ENCODE data around the gene TMEM88. TPM values are rescaled to one million over a fixed set of nuclear protein-coding genes. Genes with fewer than 3 reads are reported as not detected.
A peak's percentile ranks its signal among the peaks of the same experiment; 100 is the strongest.

The TMEM88 gene
- total RNA-seq, 2 experiments from 2014 or later, result 0.78 to 1.5 TPM

DNA sequence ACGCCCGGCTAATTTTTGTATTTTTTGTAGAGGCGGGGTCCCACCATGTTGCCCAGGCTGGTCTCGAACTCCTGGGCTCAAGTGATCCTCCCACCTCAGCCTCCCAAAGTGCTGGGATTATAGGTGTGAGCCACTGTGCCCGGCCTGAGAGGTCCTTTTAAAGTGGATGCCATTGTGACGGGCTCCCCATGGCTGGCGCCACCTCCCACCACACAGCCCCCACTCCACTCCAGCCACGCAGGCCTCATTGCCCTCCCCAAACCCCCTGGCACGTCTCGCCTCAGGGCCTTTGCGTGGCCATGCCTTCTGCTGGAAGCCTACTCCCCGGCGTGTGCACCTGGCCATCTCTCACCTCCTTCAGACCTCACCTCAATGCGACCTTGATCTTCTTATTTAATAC lies 32.7 kb upstream of the TMEM88 start:
- no peaks in the 10 kb centered on the region for H3K36me3 Mint-ChIP-seq (ENCODE audit: low read depth)
- no peaks in the 10 kb centered on the region for H3K4me1 Mint-ChIP-seq
- DNase-seq, result no peak
- ChIA-PET CTCF (interaction anchor here (0.6 to 1.7 kb wide), 4 partner anchors 10 to 169 kb away, joined by 4 to 6 read pairs (median 5); no protein-coding TSS in a partner anchor), POLR2A (interaction anchor here (1.7 kb wide), 1 partner anchor 29 kb away, joined by 5 read pairs; no protein-coding TSS in a partner anchor)
- H3K27me3 Mint-ChIP-seq, result peaks cover 16% of the 10 kb centered on the region
- no peak overlapping the region for H3K4me3 Mint-ChIP-seq
- no peaks in the 10 kb centered on the region for H3K9me3 Mint-ChIP-seq
- H3K27ac Mint-ChIP-seq, result no peak overlapping the region

DNA sequence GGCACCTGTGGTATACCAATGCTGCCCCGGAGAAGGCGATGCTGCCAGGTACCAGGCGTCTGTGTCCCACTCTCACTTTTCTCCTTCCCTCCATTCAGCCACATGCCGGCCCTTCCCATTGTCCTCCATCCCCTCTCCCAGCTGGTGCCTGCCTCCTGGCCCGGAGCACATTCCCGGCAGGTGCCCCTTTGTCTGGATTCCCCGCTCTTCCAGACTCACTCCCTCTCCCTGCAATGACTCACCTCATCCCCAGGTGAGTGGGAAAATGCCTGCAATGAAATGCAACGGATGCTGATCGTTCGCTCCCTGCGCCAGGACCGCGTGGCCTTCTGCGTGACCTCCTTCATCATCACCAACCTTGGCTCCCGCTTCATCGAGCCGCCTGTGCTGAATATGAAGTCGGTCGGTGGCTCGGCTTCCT lies 31.3 kb upstream of the TMEM88 start:
- no peak for DNase-seq
- CTCF ChIA-PET, result interaction anchor here (0.6 to 1.7 kb wide), 4 partner anchors 9 to 1764 kb away, joined by 3 to 5 read pairs (median 4); no protein-coding TSS in a partner anchor
- Mint-ChIP-seq H3K4me3 (no peak overlapping the region), H3K27me3 (peaks cover 25% of the 10 kb centered on the region), H3K27ac (no peak overlapping the region), H3K9me3 (no peaks in the 10 kb centered on the region), H3K4me1 (no peaks in the 10 kb centered on the region), H3K36me3 (ENCODE audit: low read depth) (no peaks in the 10 kb centered on the region)
- POLR2A ChIA-PET, result no interaction called here

DNA sequence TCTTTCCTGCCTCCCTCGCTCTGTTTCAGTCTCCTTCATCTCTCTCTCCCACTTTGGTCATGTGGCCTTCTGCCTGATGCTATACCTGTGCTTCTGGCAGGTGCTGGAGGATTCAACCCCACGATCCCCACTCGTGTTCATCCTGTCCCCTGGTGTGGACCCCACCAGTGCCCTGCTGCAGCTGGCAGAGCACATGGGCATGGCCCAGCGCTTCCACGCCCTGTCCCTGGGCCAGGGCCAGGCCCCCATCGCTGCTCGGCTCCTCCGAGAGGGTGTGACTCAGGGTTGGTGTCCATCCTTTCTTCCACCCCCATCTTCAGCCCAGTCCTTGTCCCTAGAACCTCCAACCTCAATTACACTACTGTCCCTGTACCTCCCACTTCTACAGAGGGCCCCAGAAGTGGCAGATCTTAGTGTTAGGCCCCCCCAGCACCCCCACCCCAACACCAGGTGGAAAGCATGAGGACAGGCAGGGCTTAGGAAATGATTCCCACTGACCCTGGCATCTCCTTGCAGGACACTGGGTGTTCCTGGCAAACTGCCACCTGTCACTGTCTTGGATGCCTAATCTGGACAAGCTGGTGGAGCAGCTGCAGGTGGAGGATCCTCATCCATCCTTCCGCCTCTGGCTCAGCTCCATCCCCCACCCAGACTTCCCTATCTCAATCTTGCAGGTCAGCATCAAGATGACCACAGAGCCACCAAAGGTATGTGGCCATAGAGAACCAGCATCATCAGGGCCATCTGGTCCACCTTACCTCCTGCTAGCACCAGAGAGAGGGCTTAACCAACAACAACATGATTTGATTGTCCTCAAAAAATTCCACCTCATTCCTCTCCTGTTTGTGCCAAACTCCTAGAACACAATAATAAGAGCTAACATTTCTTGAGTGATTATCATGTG lies 30.6 kb upstream of the TMEM88 start:
- Mint-ChIP-seq H3K27ac (no peak overlapping the region), H3K4me1 (no peaks in the 10 kb centered on the region), H3K4me3 (no peak overlapping the region), H3K9me3 (no peaks in the 10 kb centered on the region), H3K36me3 (ENCODE audit: low read depth) (no peaks in the 10 kb centered on the region), H3K27me3 (peaks cover 27% of the 10 kb centered on the region)
- ChIA-PET CTCF (interaction anchor here (0.7 to 2.6 kb wide), 14 partner anchors 8 to 459 kb away, joined by 3 to 21 read pairs (median 4); partner anchors contain the start of genes KDM6B and NAA38), POLR2A (interaction anchor here (1.2 to 1.5 kb wide), 3 partner anchors 10 to 166 kb away, joined by 3 to 7 read pairs (median 3); partner anchors contain the start of gene KDM6B)
- no peak for DNase-seq

DNA sequence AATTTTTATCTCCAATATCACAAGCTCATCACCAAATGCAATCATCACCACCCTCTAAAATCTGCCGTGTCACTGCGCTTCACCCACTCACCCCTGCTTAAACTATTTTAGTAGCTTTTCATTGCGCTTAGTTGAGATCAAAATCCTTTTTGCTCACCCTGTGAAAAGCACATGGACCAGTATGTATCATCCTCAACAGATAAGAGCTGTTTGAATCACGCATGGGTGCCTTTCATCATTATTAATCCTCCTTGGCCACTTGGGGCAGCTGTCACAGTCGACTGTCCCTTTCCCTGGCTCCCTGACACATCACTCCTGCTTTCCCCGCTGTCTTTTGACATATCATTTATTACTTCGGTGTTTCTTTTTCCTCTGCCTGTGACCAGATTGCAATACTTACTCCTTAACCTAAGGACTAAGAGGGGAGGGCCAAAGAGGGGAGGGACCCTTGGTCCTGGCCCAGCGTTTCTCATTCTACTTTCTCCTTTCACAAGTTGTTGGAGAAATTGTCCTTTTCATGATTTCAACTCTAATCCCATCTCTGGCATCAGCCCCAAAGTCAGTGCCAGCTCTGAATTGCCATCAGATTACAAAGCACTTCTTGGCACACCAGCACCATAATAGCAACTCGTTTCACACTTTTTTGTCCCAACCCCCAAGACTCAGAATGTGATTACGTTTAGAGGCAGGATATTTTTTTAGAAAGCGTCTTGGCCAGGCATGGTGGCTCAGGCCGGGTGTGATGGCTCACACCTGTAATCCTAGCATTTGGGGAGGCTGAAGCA lies 29.5 kb upstream of the TMEM88 start:
- Mint-ChIP-seq H3K4me1 (no peaks in the 10 kb centered on the region), H3K4me3 (no peak overlapping the region), H3K36me3 (ENCODE audit: low read depth) (no peaks in the 10 kb centered on the region), H3K27me3 (peaks cover 30% of the 10 kb centered on the region), H3K27ac (no peak overlapping the region), H3K9me3 (no peaks in the 10 kb centered on the region)
- DNase-seq, result no peak
- POLR2A ChIA-PET, result interaction anchor here (0.9 to 1.5 kb wide), 5 partner anchors 9 to 165 kb away, joined by 3 to 7 read pairs (median 3); partner anchors contain the start of genes KDM6B and NAA38
- CTCF ChIA-PET, result interaction anchor here (0.6 to 2.6 kb wide), 14 partner anchors 9 to 458 kb away, joined by 3 to 21 read pairs (median 4); partner anchors contain the start of genes KDM6B and NAA38

DNA sequence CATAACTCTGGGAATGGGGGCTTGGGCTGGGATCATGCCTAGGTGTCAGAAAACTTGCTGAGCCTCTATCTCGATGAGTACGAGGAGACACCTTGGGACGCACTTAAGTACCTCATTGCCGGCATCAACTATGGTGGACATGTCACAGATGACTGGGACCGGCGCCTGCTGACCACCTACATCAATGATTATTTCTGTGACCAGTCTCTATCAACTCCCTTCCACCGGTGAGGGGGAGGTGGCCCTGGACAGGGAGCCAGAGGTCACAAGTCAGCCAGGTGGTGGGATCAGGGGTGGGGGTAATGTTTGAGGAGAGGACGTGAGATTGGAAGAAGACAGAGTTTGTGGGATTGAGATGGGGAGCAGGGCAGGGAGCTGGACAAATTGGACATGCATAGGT lies 24.2 kb upstream of the TMEM88 start:
- Mint-ChIP-seq H3K36me3 (ENCODE audit: low read depth) (no peaks in the 10 kb centered on the region), H3K4me1 (peaks cover 13% of the 10 kb centered on the region), H3K4me3 (no peak overlapping the region), H3K27ac (no peak overlapping the region), H3K27me3 (peaks cover 41% of the 10 kb centered on the region), H3K9me3 (no peaks in the 10 kb centered on the region)
- CTCF ChIA-PET, result interaction anchor here (1.0 to 1.7 kb wide), 2 partner anchors 14 to 160 kb away, joined by 3 to 5 read pairs; no protein-coding TSS in a partner anchor
- no peak for DNase-seq
- POLR2A ChIA-PET, result no interaction called here

DNA sequence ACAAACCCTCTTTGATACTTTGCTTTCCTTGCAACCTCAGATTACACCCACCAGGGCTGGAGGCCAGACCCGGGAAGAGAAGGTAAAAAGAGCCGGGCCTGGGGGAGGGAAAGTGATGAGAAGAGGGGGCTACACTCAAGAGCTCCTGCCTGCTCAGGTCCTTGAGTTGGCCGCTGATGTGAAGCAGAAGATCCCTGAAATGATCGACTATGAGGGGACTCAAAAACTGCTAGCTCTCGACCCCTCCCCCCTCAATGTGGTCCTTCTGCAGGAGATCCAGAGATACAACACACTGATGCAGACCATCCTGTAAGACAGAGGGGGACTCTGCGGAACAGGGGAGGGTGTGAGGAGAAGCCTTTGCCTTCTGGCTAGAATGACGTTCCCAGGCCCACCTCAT lies 23.6 kb upstream of the TMEM88 start:
- Mint-ChIP-seq H3K9me3 (no peaks in the 10 kb centered on the region), H3K27me3 (peaks cover 40% of the 10 kb centered on the region), H3K27ac (no peak overlapping the region), H3K36me3 (ENCODE audit: low read depth) (no peaks in the 10 kb centered on the region), H3K4me3 (no peak overlapping the region), H3K4me1 (peaks cover 17% of the 10 kb centered on the region)
- no peak for DNase-seq
- POLR2A ChIA-PET, result no interaction called here
- CTCF ChIA-PET, result interaction anchor here (1.0 to 1.7 kb wide), 2 partner anchors 14 to 159 kb away, joined by 3 to 5 read pairs; no protein-coding TSS in a partner anchor

DNA sequence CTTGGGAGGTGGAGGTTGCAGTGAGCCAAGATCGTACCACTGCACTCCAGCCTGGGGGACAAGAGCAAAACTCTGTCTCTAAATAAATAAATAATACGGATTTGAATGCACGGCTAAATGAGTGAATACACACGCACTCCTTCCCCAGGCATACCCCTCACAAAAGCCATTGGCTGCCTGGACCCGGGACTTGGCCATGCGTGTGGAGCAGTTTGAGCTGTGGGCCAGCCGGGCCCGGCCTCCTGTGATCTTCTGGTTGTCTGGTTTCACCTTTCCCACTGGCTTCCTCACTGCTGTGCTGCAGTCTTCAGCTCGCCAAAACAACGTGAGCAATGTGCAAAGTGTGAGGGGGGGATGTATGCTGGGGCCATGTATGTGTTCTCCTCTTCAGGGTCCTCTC lies 22.4 kb upstream of the TMEM88 start:
- Mint-ChIP-seq H3K4me3 (no peak overlapping the region), H3K27me3 (peaks cover 32% of the 10 kb centered on the region), H3K4me1 (peaks cover 29% of the 10 kb centered on the region), H3K9me3 (no peaks in the 10 kb centered on the region), H3K36me3 (ENCODE audit: low read depth) (no peaks in the 10 kb centered on the region), H3K27ac (no peak overlapping the region)
- ChIA-PET CTCF (interaction anchor here (0.7 to 4.4 kb wide), 4 partner anchors 7 to 89 kb away, joined by 5 to 34 read pairs (median 14); no protein-coding TSS in a partner anchor), POLR2A (interaction anchor here (1.8 to 3.7 kb wide), 2 partner anchors 21 to 24 kb away, joined by 5 to 26 read pairs; partner anchors contain the start of genes CYB5D1, NAA38 and TMEM88)
- DNase-seq, result no peak

DNA sequence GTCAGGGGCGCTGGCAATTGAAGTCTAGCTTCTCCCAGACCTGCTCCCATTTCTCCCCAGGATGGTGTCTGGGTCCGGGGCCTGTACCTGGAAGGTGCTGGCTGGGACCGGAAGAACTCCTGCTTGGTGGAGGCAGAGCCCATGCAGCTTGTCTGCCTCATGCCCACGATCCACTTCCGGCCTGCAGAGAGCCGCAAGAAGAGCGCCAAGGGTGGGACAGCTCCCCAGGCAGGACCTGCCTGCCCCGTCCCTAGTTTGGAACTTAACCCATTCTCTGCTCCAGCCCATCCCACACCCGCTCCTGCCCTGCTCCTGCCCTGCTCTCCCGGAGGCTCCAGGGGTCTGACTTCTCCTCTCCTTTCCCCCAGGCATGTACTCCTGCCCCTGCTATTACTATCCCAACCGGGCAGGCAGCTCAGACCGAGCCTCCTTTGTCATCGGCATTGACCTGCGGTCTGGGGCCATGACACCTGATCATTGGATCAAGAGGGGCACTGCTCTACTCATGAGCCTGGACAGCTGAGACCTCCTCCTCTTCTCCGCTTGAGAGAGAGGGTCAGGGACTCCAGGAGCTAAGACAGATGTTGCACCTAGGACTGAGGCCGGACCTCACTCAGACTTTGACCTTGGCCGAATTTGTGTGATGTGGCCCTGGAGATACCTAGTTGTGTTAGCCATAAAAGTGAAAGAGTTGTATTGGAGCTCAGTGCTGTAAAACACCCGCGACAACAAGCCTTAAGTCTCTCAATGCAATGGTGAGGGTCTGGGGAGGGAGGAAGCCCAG lies 21.7 kb upstream of the TMEM88 start:
- H3K4me1 Mint-ChIP-seq, result peaks cover 33% of the 10 kb centered on the region
- H3K27ac Mint-ChIP-seq, result no peak overlapping the region
- peak overlapping the region; percentile 85 for H3K4me3 Mint-ChIP-seq
- ChIA-PET POLR2A (interaction anchor here (0.5 to 6.4 kb wide), 8 partner anchors 8 to 249 kb away, joined by 3 to 30 read pairs (median 5); partner anchors contain the start of genes CYB5D1, MPDU1, NAA38 and TMEM88), CTCF (interaction anchor here (0.7 to 4.4 kb wide), 8 partner anchors 8 to 169 kb away, joined by 3 to 34 read pairs (median 6); partner anchors contain the start of genes GUCY2D and NAA38)
- no peak for DNase-seq
- H3K27me3 Mint-ChIP-seq, result peaks cover 26% of the 10 kb centered on the region
- no peaks in the 10 kb centered on the region for H3K9me3 Mint-ChIP-seq
- no peaks in the 10 kb centered on the region for H3K36me3 Mint-ChIP-seq (ENCODE audit: low read depth)

DNA sequence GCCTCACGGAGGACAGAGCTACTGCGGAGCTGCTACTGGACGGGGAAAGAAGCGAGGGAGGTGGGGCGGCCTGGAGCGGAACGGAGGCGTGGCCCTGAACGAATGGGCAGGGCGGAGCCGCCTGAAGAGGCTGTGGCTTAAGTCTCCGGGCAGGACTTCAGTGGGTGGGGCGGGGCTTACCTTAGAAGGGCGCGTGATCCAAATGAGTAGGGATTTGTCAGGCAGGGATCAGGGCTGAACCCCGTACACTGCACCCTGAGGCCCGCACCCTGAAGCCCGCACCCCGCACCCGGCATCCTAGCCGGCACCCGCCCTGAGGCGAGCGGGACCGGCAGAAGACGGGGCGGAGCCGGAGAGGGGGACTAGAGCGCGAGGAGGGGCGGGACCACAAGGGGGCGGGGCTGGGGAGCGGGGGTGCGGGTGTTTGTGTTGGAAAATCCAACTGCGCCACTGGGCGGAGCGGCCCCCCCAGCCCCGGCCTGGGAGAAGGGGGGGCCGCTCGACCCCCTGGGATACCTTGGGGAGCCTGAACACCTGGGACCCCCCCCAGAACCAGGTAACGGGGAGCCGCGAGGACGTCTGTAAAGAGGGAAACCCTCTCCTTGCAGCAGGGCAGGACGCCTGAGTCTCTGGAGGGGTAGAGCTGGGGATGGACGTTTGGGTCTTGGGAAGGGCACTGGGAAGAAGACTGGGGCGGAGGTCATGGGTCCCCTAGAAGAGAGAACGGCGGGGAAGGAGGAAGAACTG lies 20.9 kb upstream of the TMEM88 start, which contains the start of gene KDM6B:
Gene KDM6B, plus strand, starts transcription at position 423 of the 747 bp plus-strand sequence. CDS start 11,338 bp downstream, outside the sequence.
- peak; percentile 90 for DNase-seq
- peaks cover 26% of the 10 kb centered on the region for H3K27me3 Mint-ChIP-seq
- no peaks in the 10 kb centered on the region for H3K9me3 Mint-ChIP-seq
- ChIA-PET POLR2A (interaction anchor here (0.5 to 6.4 kb wide), 12 partner anchors 9 to 354 kb away, joined by 3 to 30 read pairs (median 6); partner anchors contain the start of genes CNTROB, CYB5D1, MPDU1 and NAA38), CTCF (interaction anchor here (0.7 to 4.4 kb wide), 15 partner anchors 9 to 223 kb away, joined by 3 to 34 read pairs (median 7); partner anchors contain the start of genes GUCY2D and NAA38)
- H3K36me3 Mint-ChIP-seq (ENCODE audit: low read depth), result no peaks in the 10 kb centered on the region
- peaks cover 40% of the 10 kb centered on the region for H3K4me1 Mint-ChIP-seq
- peak within 1 kb of the TSS; percentile 95 for H3K4me3 Mint-ChIP-seq
- peak within 1 kb of the TSS; percentile 91 for H3K27ac Mint-ChIP-seq

DNA sequence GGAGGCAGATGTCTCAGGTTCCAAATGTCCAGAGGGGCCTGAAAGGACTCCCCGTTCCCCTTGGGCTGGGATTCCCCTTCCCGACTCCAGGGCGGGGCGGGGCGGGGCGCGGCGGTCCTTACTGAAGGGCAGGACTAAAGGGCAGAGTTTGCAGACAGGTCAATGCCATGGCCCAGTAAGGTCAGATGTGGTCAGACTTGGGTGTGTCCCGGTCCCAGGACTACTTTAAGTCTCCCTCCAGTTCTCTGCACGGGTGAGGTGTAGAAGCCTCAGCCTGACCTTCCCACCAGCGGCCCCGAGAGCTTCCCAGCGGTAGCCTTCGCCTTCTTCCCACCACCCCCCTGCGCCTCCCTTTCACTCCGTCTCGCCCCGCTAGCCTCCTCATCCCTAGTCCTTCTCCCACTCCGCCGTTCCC lies 20.3 kb upstream of the TMEM88 start:
- CTCF ChIA-PET, result interaction anchor here (0.6 to 4.4 kb wide), 22 partner anchors 9 to 394 kb away, joined by 3 to 34 read pairs (median 5); partner anchors contain the start of genes ALOXE3, KCNAB3, NAA38 and RNF227
- POLR2A ChIA-PET, result interaction anchor here (0.7 to 6.4 kb wide), 12 partner anchors 8 to 355 kb away, joined by 3 to 30 read pairs (median 7); partner anchors contain the start of genes CNTROB, CYB5D1, NAA38 and RNF227
- no peaks in the 10 kb centered on the region for H3K36me3 Mint-ChIP-seq (ENCODE audit: low read depth)

More for the DNA sequence above, 20.3 kb upstream of the TMEM88 start:
- peak overlapping the region; percentile 91 for H3K27ac Mint-ChIP-seq
- peaks cover 21% of the 10 kb centered on the region for H3K27me3 Mint-ChIP-seq
- DNase-seq, result peak; percentile 51
- H3K4me3 Mint-ChIP-seq, result peak overlapping the region; percentile 95
- H3K9me3 Mint-ChIP-seq, result no peaks in the 10 kb centered on the region
- H3K4me1 Mint-ChIP-seq, result peaks cover 45% of the 10 kb centered on the region

All from activated CD4-positive, alpha-beta memory T cell treated with anti-CD3 and anti-CD28 coated beads, Interleukin-2, amount 10 ng/mL, durations not matched to agents 7 days and 5 days (primary cell).